Parathyroid adenoma (tissue), 2 donors: ENCODE results near the gene SBK1.

Experiments used
- H2AFZ ChIP-seq: fragments of 300-600 bp; sonication (generic); one replicate; pipeline ENCODE4 v1.7.0; 2017; ENCODE audit warnings: antibody characterized with exemption, mild to moderate bottlenecking
- H3K27ac ChIP-seq: fragments of 300-600 bp; sonication (generic); one replicate; pipeline ENCODE4 v1.7.0; 2017
- H3K27me3 ChIP-seq: fragments of 300-600 bp; sonication (generic); one replicate; pipeline ENCODE4 v1.7.0; 2017; ENCODE audit warnings: low read length; ENCODE audit not compliant: control insufficient read depth, insufficient read depth
- H3K36me3 ChIP-seq: fragments of 300-600 bp; sonication (generic); one replicate; pipeline ENCODE4 v1.7.0; 2017; ENCODE audit warnings: low read length; ENCODE audit not compliant: control insufficient read depth, insufficient read depth
- H3K4me1 ChIP-seq: fragments of 300-600 bp; sonication (generic); one replicate; pipeline ENCODE4 v1.7.0; 2017; ENCODE audit warnings: control low read depth
- H3K4me2 ChIP-seq: fragments of 300-600 bp; sonication (generic); one replicate; pipeline ENCODE4 v1.7.0; 2017; ENCODE audit warnings: low read length
- H3K4me3 ChIP-seq: fragments of 300-600 bp; sonication (generic); one replicate; pipeline ENCODE4 v1.7.0; 2017; ENCODE audit warnings: low read depth, low read length
- H3K79me2 ChIP-seq: fragments of 300-600 bp; sonication (generic); one replicate; pipeline ENCODE4 v1.7.0; 2017; ENCODE audit warnings: control low read depth
- H3K9ac ChIP-seq: fragments of 300-600 bp; sonication (generic); one replicate; pipeline ENCODE4 v1.7.0; 2017; ENCODE audit warnings: mild to moderate bottlenecking
- H3K9me3 ChIP-seq: fragments of 300-600 bp; sonication (generic); one replicate; pipeline ENCODE4 v1.7.0; 2017; ENCODE audit warnings: low read length; ENCODE audit not compliant: control insufficient read depth
- TF ChIP-seq, protein P1 (sequence below): fragments of 300-600 bp; sonication (generic); IDR thresholded peaks from one replicate; pipeline ENCODE4 v1.7.0; 2017; ENCODE audit warnings: antibody characterized with exemption, mild to moderate bottlenecking
- donor health status: primary hyperparathyroidism.

SBK1 gene

GRCh38 chr16:28261942-28262341, 30.4 kb upstream of the SBK1 start:
- H2AFZ ChIP-seq, result no peak overlapping the region
- H3K9me3 ChIP-seq, result no peaks in the 10 kb centered on the region
- no peaks in the 10 kb centered on the region for H3K36me3 ChIP-seq
- TF ChIP-seq, protein P1, sequence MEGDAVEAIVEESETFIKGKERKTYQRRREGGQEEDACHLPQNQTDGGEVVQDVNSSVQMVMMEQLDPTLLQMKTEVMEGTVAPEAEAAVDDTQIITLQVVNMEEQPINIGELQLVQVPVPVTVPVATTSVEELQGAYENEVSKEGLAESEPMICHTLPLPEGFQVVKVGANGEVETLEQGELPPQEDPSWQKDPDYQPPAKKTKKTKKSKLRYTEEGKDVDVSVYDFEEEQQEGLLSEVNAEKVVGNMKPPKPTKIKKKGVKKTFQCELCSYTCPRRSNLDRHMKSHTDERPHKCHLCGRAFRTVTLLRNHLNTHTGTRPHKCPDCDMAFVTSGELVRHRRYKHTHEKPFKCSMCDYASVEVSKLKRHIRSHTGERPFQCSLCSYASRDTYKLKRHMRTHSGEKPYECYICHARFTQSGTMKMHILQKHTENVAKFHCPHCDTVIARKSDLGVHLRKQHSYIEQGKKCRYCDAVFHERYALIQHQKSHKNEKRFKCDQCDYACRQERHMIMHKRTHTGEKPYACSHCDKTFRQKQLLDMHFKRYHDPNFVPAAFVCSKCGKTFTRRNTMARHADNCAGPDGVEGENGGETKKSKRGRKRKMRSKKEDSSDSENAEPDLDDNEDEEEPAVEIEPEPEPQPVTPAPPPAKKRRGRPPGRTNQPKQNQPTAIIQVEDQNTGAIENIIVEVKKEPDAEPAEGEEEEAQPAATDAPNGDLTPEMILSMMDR, result no peak
- no peaks in the 10 kb centered on the region for H3K79me2 ChIP-seq
- H3K4me3 ChIP-seq, result no peak overlapping the region
- H3K27me3 ChIP-seq, result no peaks in the 10 kb centered on the region
- H3K9ac ChIP-seq, result no peak overlapping the region
- peaks cover 5% of the 10 kb centered on the region for H3K4me1 ChIP-seq
- H3K4me2 ChIP-seq, result no peak overlapping the region
- H3K27ac ChIP-seq, result no peak overlapping the region

DNA sequence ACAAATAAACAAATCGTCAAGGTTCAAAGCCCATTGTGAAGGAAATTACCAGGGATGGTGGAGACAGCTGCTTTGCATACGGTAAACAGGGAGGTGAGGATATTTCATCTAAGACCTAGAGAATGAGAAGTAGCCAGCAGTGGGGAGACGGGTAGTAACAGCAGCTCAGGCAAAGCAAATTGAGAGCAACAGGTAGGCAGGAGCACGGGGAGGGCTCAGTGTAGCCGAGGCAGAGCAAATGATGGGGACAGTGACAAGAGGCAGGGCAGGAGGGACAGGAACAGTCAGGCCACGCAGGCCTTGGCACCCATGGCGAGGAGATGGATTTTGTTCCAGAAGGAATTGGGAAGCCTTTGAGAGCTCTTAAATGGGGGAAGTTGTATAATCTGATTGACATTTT, 29.0 kb upstream of the SBK1 start:
- H3K9me3 ChIP-seq, result no peaks in the 10 kb centered on the region
- no peak overlapping the region for H3K4me3 ChIP-seq
- no peak overlapping the region for H3K27ac ChIP-seq
- no peak overlapping the region for H3K9ac ChIP-seq
- peaks cover 5% of the 10 kb centered on the region for H3K4me1 ChIP-seq
- no peak overlapping the region for H3K4me2 ChIP-seq
- H3K79me2 ChIP-seq, result no peaks in the 10 kb centered on the region
- TF ChIP-seq, protein P1, result no peak
- H3K36me3 ChIP-seq, result no peaks in the 10 kb centered on the region
- H3K27me3 ChIP-seq, result no peaks in the 10 kb centered on the region
- H2AFZ ChIP-seq, result no peak overlapping the region

DNA sequence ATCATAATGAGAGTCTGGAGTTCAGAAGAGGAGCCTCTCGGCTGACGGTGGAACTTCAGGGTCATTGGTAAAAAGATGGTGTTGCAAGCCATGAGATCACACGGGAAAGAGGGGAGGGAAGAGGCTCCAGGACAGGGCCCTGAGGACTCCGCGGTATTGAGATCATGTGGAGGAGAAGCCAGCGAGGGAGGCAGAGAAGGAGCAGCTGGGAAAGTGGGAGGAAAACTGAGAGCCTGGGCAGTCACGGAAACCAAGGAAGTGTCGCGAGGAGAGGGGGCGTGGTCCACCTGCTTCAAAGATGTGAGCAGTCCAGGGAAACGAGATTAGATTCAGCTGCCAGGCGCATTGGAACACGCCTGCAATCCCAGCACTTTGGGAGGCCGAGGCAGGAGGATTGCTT, 27.7 kb upstream of the SBK1 start:
- H3K36me3 ChIP-seq, result no peaks in the 10 kb centered on the region
- no peak overlapping the region for H2AFZ ChIP-seq
- H3K4me2 ChIP-seq, result no peak overlapping the region
- H3K27me3 ChIP-seq, result no peaks in the 10 kb centered on the region
- H3K9ac ChIP-seq, result no peak overlapping the region
- H3K27ac ChIP-seq, result no peak overlapping the region
- no peaks in the 10 kb centered on the region for H3K79me2 ChIP-seq
- TF ChIP-seq, protein P1, result no peak
- H3K9me3 ChIP-seq, result no peaks in the 10 kb centered on the region
- no peaks in the 10 kb centered on the region for H3K4me1 ChIP-seq
- H3K4me3 ChIP-seq, result no peak overlapping the region

- no peaks in the 10 kb centered on the region for H3K9me3 ChIP-seq
- H3K9ac ChIP-seq, result no peak overlapping the region
- TF ChIP-seq, protein P1, result no peak
- H3K27me3 ChIP-seq, result no peaks in the 10 kb centered on the region
- H3K79me2 ChIP-seq, result no peaks in the 10 kb centered on the region
- no peak overlapping the region for H3K4me2 ChIP-seq
- H3K27ac ChIP-seq, result no peak overlapping the region
- H2AFZ ChIP-seq, result no peak overlapping the region
- no peaks in the 10 kb centered on the region for H3K36me3 ChIP-seq
- H3K4me3 ChIP-seq, result no peak overlapping the region
- H3K4me1 ChIP-seq, result no peaks in the 10 kb centered on the region
Measured at GRCh38 chr16:28265822-28266221, 26.5 kb upstream of the SBK1 start.

DNA sequence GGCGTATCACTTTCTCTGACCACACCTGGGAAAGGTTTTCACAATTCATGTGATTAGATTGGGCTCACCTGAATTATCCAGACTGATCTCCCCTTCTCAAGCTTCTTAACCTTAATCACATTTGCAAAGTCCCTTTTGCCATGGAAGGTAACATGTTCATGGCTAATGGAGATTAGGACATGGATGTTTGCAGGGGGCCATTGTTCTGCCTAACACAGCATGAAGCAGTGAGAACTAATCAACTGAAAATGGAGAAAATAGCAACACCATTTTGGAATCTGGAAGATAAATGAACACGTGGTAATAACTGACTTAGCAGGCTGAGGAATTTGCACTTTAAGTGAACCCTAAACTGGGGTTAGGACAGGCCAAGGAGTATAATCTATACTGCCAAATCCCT, 25.0 kb upstream of the SBK1 start:
- Histone ChIP-seq H3K36me3 (no peaks in the 10 kb centered on the region), H3K9me3 (no peaks in the 10 kb centered on the region), H3K4me1 (no peaks in the 10 kb centered on the region), H3K4me3 (no peak overlapping the region), H3K27me3 (no peaks in the 10 kb centered on the region), H2AFZ (no peak overlapping the region), H3K9ac (no peak overlapping the region), H3K79me2 (no peaks in the 10 kb centered on the region), H3K27ac (no peak overlapping the region), H3K4me2 (no peak overlapping the region)
- TF ChIP-seq, protein P1, result no peak
